HEK293T (cell line): ENCODE results near the gene HTR3D.

ENCODE experiments used
- CTCF ChIA-PET: fragments of 350-600 bp; formaldehyde crosslinking; extraction: SDS; loops from one replicate; lab custom pipeline; 2021; ENCODE audit warnings: antibody characterized with exemption, inconsistent platforms; lab: Yijun Ruan, JAX
- POLR2A ChIA-PET: fragments of 350-600 bp; formaldehyde crosslinking; extraction: SDS; loops from one replicate; lab custom pipeline; 2020; ENCODE audit warnings: antibody characterized with exemption, inconsistent platforms; lab: Yijun Ruan, JAX
- DNase-seq: peaks from one replicate; pipeline ENCODE4 v3.0.0; 2012; ENCODE audit warnings: mixed read lengths; ENCODE audit errors: extremely low spot score
- ARNT ChIP-seq: fragments of 450-650 bp; IDR thresholded peaks from 2 replicates; pipeline ENCODE4 v1.6.1; 2017; ENCODE audit warnings: mild to moderate bottlenecking
- BHLHE40 ChIP-seq: fragments of 450-650 bp; IDR thresholded peaks from 2 replicates; pipeline ENCODE4 v1.6.1; 2016; ENCODE audit warnings: mild to moderate bottlenecking, moderate library complexity, borderline replicate concordance
- CTBP1 ChIP-seq: fragments of 450-650 bp; IDR thresholded peaks from 2 replicates; pipeline ENCODE4 v1.6.1; 2016; ENCODE audit warnings: borderline replicate concordance
- ELF4 ChIP-seq: fragments of 450-650 bp; IDR thresholded peaks from 2 replicates; pipeline ENCODE4 v1.6.1; 2017; ENCODE audit warnings: antibody characterized with exemption
- FOXA1 ChIP-seq: fragments of 450-650 bp; IDR thresholded peaks from 2 replicates; pipeline ENCODE4 v1.6.1; 2016; ENCODE audit warnings: mild to moderate bottlenecking
- FOXK2 ChIP-seq: fragments of 450-650 bp; IDR thresholded peaks from 2 replicates; pipeline ENCODE4 v1.6.1; 2016; ENCODE audit warnings: mild to moderate bottlenecking
- FOXM1 ChIP-seq: fragments of 450-650 bp; IDR thresholded peaks from 2 replicates; pipeline ENCODE4 v1.6.1; 2017; ENCODE audit warnings: mild to moderate bottlenecking, borderline replicate concordance
- L3MBTL2 ChIP-seq: fragments of 450-650 bp; conservative IDR thresholded peaks from 2 replicates; pipeline ENCODE4 v1.6.1; 2016; ENCODE audit warnings: mild to moderate bottlenecking
- NFRKB ChIP-seq: fragments of 450-650 bp; IDR thresholded peaks from 2 replicates; pipeline ENCODE4 v1.6.1; 2016; ENCODE audit warnings: mild to moderate bottlenecking, moderate library complexity
- PKNOX1 ChIP-seq: fragments of 450-650 bp; IDR thresholded peaks from 2 replicates; pipeline ENCODE4 v1.6.1; 2016
- SUZ12 ChIP-seq: fragments of 450-650 bp; IDR thresholded peaks from 2 replicates; pipeline ENCODE4 v1.6.1; 2016; ENCODE audit warnings: mild to moderate bottlenecking
- ZNF384 ChIP-seq: fragments of 450-650 bp; IDR thresholded peaks from 2 replicates; pipeline ENCODE4 v1.6.1; 2016

HTR3D gene

GRCh38 chr3:184085389-184085852 lies 53.9 kb downstream of the HTR3D start:
- ChIA-PET CTCF (no interaction called here), POLR2A (no interaction called here)
- no peak for DNase-seq
- TF ChIP-seq PKNOX1 (no peak), SUZ12 (no peak), FOXM1 (no peak), FOXK2 (no peak), FOXA1 (no peak), ZNF384 (no peak), ARNT (no peak), BHLHE40 (no peak), ELF4 (no peak), NFRKB (no peak), CTBP1 (no peak), L3MBTL2 (no peak)
